Activated CD8-positive, alpha-beta memory T cell treated with anti-CD3 and anti-CD28 coated beads for 4 hours (primary cell): Measurements from ENCODE around the gene BAX.

ENCODE experiments used
- DNase-seq, 2 donors: peaks; one replicate each; pipeline ENCODE4 v3.0.0-alpha.2; 2020; ENCODE audit warnings: low read depth in 2 of 2

Gene BAX

DNA sequence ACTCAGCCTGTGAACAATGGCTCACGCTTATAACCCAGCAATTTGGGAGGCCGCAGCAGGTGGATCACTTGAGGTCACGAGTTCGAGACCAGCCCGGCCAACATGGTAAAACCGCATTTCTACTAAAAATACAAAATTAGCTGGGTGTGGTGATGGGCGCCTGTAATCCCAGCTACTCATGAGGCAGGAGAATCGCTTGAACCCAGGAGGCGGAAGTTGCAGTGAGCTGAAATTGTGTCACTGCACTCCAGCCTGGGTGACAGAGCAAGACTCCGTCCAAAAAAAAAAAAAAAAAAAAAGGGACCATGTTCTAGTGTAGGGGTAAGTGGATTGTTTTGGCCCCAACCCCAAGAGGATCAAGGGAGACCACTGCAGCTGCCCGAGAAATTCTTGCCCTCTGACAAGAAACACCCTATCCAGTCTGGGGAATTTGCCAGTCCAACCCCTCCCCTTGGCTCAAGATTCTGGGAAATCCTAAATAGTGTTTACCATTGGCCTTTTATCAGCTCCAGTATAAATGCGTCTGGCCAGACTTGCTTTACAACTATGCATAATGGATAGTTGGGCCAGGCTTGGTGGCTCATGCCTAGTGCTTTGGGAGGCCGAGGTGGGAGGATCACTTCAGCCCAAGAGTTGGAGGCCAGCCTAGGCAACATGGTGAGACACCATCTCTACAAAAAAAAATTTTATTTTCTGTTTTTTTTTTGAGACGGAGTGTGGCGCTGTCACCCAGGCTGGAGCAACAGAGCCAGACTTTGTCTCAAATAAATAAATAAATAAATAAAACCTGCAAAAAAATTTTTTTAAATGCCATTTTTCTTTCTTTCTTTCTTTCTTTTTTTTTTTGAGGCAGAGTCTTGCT is 26.3 kb upstream of the BAX start:
- no peak for DNase-seq

DNA sequence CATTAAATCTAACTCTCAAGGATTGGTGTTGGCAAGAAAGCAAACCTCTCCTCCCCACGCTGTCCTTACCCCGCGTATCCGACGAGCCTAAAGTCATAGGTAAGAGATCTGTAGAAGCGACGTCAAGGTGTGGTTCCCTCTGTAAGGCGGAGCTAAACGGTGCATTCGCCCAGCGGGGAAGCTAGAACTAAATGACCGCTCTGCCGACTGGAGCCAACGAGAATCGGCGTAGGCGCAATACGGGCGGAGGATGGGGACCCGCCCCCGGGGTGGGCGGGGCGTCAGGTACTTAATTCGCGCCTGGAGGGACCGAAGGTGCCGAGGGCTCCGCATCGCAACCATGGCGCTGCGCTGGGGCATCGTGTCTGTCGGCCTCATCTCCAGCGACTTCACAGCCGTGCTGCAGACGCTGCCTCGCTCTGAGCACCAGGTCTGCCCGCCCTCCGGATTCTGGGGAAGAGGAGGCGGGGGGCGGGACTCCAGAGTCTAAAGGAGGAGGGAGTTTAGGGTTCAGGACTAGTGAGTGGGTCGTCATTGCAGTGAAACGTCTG is 21.2 kb upstream of the BAX start, which contains the start of gene DHDH:
TSS of gene DHDH (plus strand) at position 318 of the 551 bp plus-strand sequence. CDS start at position 341, 23 bp downstream.
- DNase-seq = peak; percentile 58 to 63

DNA sequence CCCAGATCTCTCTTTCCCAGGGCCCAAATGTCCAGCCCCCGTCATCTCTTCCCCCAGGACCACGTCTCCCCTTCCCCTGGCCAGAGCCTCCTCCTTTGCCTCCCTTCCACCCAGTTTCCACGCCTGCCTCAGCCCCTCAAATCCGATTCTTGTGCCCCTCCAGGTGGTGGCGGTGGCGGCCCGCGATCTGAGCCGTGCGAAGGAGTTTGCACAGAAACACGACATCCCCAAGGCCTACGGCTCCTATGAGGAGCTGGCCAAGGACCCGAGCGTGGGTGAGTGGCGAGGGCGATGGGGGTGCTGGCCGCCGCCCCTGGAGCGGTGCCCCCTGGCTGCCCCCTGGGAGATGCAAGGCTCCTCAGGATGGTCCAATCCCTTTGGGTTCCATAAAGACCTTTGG is 19.8 kb upstream of the BAX start:
- no peak for DNase-seq

DNA sequence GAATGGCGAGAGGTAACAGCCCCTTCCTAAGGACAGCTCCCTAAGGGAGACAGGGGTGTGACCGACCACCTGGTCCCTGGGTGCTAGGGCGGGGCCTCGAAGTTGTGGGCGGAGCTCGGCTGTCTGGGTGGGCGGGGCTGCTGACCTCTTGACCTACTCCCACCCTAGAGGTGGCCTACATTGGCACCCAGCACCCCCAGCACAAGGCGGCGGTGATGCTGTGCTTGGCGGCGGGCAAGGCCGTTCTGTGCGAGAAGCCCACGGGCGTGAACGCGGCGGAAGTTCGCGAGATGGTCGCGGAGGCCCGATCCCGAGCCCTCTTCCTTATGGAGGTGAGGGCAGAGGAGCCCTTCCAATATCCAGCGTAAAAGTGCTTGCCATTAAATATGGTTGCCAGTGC is 18.8 kb upstream of the BAX start:
- no peak for DNase-seq

DNA sequence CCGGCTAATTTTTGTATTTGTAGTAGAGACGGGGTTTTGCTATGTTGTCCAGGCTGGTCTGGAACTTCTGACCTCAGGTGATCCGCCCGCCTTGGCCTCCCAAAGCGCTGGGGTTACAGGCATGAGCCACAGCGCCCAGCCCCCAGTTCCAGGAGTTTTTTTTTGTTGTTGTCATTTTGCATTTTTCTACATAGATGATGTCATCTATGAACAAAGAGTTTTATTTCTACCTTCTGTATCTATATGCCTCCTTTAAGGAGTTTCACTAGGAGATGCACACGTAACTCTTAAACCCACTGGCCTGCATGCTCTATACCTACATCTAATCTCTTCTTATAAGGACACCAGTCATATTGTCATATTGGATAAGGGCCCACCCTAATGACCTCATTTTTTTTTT is 16.4 kb upstream of the BAX start:
- no peak for DNase-seq

DNA sequence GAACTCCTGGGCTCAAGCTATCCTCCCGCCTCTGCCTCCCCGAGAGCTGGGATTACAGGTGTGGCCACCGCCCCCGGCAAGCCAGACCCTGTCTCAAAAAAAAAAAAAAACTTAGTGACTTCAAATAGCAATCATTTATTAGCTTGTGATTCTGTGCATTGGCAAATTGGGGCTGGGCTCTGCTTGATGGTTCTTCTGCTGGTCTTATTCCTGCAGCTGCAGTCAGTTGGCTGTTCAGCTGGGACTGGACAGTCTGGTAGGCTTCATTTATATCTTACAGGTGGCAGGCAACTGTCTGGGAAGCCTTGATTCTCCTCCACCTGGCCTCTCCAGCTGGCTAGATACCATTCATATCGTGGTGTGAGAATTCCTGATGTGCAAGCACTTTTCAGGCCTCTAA is 13.8 kb upstream of the BAX start:
- no peak for DNase-seq

DNA sequence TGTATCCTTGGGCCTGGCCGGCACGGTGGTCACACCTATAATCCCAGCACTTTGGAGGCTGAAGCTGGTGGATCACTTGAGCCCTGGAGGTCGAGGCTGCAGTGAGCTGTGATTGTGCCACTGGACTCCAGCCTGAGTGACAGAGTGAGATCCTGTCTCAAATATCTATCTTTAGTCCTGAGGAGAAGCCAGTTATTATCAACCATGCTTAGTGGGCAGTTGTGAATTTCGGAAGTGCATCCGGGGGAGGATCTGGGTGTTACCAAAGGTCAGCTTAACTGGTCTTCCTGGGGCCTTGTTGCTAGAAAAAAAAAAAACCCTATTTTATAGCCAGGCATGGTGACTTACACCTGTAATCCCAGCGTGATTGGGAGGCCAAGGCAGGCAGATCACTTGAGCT is 11.6 kb upstream of the BAX start:
- DNase-seq = no peak

DNA sequence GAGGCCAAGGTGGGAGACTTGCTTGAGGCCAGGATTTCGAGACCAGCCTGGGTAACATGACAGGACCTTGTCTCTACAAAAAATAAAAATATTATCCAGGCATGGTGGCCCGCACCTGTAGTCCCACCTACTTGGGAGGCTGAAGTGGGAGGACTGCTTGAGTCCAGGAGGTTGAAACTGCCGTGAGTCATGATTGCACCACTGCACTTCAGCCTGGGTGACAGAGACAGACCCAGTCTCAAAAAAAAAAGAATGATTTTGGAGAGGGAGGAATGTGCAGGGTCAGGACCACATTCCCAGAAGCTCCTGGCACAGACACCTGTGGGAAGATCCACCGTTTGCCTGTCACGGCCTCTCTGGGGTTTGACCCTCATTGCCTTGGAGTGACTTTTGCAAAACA is 9.3 kb upstream of the BAX start:
- no peak for DNase-seq

DNA sequence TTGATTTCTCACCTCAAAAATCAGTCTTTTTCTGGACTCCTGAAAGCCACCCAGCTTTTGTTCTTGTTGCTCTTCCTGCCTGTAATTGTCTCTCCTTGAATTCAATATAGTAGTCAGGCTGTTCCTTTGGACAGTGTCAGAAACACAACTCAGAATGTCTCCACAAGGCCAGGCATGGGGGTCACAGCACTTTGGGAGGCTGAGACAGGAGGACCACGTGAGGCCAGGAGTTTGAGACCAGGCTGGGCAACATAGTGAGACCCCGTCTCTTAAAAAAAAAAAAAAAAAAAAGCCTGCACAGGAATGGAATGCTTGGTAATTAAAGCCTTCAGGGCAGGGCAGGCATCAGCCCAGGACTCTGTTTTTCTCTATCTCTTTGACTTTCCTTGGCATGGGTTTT is 8.9 kb upstream of the BAX start:
- DNase-seq = no peak

DNA sequence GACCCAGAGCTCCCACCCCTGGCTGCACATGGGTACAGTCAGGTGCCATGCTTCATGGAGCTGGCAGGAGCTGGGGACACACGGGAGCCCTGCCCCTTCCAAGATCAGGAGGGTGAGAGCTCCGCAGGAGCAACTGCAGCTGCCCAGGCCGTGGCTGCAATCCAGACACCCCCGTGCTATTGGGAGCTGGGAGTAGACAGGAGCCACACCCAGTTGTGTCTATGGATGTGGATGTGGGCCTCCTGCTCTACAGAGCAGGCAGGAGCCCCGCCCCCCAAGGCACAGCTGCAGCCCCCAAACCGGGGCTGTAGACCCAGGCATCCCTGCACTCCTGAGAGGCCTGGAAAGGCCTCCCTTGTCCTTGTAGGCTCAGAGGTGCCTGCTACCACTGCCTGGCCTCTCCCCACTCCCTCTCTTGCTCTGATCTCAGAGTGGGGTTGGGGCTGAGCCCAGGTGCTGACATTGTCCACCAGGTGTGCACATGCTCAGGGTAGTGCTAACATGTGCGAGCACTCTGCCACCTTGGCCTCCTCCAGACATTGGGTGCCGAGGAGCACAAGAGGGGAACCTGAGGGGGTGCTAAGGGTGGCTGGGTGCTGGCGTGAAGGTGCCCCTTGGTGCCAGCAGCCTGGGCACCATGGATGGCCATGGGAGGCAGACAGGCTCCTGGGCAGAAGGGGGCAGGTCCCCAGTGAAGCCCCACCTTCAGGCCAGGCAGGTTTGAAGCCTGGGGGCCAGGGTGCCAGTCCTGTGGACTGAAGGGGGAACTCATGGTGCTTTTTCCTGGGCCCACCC is 8.0 kb upstream of the BAX start:
- DNase-seq = no peak

DNA sequence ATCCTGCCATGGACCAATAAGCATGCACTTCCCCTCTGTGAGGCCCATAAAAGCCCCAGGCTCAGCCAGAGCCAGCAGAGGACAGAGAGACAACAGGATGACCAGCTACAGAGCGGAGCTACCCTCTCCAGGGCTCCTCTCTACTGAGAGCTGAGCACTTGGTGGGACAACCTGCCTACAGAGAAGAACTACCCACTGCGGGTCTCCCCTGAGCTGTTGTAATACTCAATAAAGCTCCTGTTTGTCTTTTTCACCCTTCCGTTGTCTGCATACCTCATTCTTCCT is 7.5 kb upstream of the BAX start:
- no peak for DNase-seq

DNA sequence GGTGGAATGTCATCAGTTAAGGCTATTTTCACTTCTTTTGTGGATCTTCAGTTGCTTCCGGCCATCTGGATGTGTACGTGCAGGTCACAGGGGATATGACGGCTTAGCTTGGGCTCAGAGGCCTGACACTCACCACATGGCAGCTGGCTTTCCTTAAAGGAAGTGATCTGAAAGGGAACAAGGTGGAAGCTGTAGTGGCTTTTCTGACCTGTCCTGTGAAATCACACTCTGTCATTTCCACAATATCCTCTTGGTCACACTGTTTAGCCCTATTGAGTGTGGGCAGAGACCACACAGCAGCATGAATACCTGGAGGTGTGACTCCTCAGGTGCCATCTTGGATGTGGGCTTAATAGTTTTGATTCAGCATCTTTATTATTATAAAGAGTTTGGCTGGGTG is 4.5 kb upstream of the BAX start:
- DNase-seq = no peak

DNA sequence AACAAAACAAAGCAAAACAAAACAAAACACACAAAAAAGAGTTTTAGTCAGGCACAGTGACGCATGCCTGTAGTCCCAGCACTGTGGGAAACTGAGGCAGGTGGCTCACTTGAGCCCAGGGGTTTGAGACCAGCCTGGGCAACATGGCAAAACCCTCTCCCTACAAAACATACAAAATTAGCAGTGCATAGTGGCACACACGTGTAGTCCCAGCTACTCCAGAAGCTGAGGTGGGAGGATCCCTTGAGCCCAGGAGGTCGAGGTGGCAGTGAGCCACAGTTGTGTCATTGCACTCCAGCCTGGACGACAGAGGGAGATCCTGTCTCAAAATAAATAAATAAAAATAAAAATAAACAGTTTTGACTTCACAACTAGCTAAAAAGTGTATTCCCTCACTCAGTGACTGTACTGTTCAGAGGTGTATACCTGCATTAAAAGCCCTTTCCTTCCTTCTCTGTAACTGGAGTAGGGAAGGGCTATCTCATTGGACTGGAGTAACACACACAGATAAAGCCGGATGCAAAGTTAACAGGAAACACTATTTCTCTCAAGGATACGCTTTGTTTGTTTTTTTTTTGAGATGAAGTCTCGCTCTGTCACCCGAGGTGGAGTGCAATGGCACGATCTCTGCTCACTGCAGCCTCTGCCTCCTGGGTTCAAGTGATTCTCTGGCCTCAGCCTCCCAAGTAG is 3.7 kb upstream of the BAX start:
- no peak for DNase-seq

DNA sequence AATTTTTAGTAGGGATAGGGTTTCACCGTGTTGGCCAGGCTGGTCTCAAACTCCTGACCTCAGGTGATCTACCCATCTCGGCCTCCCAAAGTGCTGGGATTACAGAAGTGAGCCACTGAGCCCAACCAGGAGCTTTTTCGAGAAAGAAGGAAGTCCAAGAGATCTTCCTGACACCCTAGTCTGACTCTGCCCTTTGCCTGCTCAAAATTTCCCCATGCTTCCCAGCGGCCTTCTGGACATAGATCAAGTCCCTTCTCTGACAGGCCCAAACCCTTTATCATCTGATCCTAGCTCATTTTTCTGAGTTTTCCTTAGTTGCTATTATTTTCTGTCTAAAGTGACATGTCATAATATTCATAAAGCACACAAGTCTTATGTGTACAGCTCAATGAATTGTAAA is 1.5 kb upstream of the BAX start:
- no peak for DNase-seq

DNA sequence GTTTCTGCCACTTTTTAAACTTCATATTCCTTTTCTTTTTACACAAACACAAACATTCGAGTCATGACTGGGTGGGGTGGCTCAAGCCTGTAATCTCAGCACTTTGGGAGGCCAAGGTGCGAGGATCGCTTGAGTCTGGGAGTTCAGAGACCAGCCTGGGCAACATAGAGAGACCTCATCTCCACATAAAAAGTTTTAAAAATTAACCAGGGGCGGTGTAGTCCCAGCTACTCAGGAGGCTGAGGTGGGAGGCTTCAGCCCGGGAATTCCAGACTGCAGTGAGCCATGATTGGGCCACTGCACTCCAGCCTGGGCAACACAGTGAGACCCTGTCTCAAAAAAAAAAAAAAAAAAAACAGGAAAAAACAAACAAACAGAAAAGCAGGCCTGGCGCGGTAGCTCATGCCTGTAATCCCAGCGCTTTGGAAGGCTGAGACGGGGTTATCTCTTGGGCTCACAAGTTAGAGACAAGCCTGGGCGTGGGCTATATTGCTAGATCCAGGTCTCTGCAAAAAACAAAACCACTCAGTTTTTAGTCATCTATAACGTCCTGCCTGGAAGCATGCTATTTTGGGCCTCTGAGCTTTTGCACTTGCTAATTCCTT is 583 bp upstream of the BAX start:
- DNase-seq = no peak

DNA sequence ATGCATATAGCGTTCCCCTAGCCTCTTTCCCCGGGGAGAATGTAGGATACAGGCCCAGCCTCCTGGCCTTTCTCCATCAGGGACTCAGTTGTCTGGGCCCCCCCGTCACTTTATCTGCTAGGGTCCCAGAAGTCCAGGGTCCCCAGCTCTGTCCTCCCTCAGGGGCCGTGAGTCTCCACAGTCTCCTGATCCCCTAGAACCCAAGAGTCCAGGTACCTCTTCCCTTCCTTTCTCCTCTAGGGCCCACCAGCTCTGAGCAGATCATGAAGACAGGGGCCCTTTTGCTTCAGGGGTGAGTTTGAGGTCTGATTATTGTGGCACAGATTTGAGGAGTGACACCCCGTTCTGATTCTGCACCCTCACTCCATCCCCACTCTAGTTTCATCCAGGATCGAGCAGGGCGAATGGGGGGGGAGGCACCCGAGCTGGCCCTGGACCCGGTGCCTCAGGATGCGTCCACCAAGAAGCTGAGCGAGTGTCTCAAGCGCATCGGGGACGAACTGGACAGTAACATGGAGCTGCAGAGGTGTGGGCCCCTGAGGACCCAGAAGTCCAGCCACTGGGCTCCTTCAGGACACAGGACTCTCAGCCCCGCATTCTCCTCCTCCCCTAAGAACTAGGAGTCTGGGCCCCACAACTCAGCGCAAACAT is 758 bp downstream of the BAX start:
- DNase-seq = no peak

DNA sequence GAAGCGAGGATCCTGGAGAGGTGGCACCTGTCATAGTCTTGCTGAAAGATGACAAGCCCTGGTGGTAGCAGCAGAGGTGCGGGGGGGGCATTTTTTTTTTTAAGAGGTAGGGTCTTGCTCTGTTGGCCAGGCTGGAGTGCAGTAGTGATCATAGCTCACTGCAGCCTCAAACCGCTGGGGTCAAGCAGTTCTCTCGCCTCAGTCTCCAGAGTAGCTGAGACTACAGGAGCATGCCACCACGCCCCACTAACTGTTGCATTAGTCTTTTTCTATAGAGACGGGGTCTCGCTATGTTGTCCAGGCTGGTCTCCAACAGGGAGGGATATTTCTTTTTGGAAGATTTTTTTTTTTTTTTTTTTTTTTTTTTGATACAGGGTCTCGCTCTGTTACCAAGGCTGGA is 3.3 kb downstream of the BAX start:
- DNase-seq = no peak

DNA sequence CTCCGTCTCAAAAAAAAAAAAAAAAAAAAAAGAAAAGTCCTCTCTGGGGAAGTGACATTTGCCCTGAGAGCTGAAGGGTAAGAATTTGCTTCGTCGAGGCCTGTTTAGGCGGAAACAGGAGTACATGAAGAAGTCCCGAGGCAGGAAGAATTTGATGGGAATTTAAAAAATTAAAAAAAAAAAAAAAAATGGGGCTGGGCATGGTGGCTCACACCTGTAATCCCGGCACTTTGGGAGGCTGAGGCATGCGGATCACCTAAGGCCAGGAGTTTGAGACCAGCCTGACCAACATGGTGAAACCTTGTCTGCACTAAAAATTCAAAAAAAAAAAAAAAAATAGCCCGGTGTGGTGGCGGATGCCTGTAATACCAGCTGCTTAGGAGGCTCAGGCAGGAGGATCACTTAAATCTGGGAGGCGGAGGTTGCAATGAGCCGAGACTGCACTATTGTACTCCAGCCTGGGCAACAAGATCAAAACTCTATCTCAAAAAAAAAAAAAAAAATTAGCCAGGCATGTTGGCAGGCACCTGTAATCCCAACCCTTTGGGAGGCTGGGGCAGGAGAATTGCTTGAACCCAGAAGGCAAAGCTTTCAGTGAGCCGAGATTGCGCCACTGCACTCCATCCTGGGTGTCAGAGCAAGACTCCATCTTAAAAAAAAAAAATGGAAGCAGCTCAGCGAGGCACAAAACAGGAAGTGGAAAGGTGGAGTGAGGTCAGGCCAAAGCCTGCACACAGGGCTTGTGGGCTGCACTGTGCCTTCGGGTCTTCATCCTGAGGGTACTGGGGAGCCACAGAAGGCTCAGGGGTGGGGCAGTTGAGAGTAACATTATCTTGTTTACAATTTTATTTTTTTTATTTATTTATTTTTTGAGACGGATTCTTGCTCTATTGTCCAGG is 4.9 kb downstream of the BAX start:
- no peak for DNase-seq

DNA sequence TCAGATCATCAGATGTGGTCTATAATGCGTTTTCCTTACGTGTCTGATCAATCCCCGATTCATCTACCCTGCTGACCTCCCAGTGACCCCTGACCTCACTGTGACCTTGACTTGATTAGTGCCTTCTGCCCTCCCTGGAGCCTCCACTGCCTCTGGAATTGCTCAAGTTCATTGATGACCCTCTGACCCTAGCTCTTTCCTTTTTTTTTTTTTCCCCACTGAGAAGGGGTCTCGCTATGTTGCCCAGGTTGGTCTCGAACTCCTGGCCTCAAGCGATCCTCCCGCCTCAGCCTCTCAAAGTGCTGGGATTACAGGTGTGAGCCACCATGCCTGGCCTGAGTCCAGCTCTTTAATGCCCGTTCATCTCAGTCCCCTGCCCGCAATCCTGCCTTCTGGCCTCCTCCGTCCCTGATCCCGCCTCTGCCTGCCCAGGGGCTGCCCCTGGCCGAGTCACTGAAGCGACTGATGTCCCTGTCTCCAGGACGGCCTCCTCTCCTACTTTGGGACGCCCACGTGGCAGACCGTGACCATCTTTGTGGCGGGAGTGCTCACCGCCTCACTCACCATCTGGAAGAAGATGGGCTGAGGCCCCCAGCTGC is 6.5 kb downstream of the BAX start:
- no peak for DNase-seq

DNA sequence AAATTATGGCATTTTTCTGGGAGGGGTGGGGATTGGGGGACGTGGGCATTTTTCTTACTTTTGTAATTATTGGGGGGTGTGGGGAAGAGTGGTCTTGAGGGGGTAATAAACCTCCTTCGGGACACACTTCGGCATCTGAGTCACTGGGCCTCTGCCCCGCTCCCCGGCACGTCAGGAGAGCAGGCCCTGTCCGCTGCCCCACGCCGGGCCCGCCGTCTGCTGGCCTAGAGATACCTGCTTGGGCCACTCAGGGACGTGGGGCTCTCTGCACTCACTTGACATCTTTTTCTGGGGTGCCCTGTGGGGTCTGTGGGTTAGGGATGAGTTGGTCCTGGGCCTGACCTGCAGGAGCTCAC is 7.0 kb downstream of the BAX start:
- DNase-seq = no peak
